HG02938 (cell line): Measurements from ENCODE around the gene GTF2F2.

Source experiments
- ATAC-seq: cut with Tn5 transposase; IDR thresholded peaks from one replicate; pipeline ENCODE4 v1.9.1; 2021; ENCODE audit warnings: mild to moderate bottlenecking, moderate library complexity; ENCODE audit not compliant: unreplicated experiment

GTF2F2 gene

GRCh38 chr13:45209229-45209628 is 88.9 kb downstream of the GTF2F2 start:
- ATAC-seq, result no peak

DNA sequence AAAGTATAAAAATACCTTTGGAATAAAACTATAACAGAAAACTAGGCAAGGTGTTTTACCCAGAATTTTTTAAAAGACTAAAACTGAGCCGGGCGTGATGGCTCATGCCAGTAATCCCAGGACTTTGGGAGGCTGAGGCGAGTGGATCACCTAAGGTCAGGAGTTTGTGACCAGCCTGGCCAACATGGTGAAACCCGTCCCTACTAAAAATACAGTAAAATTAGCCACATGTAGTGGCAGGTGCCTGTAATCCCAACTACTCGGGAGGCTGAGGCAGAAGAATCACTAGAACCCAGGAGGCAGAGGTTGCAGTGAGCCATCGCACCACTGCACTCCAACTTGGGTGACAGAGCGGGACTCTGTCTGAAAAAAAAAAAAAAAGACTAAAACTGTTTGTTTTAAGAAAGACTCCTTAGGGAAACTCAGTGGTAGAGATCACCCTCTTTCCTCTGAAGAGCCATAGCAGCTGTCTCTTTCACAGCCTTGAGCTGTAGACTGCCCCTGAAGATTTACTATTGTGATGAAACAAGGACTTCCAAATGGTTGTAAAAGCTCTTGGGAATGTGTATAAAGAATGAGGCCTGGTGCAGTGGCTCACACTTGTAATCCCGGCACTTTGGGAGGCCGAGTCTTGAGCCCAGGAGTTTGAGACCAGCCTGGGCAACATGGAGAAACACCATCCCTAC is 95.2 kb downstream of the GTF2F2 start:
- ATAC-seq, result no peak

DNA sequence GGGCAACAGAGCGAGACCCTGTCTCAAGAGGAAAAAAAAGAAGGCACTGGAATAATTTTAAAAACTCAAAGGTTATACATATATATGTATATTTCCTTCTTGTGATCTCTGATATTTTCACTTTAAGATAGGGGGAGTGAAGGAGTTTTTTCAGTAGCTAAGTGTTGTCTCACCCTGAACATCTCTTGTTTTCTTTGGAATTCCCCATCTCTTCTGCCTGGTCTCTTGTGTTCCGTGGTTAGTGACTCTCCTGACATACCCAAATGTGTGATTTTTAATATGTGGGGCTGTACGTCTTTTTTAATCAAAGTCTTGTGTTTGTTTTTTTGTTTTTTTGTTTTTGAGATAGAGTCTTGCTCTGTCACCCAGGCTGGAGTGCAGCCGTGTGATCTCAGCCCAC is 95.9 kb downstream of the GTF2F2 start:
- no peak for ATAC-seq

DNA sequence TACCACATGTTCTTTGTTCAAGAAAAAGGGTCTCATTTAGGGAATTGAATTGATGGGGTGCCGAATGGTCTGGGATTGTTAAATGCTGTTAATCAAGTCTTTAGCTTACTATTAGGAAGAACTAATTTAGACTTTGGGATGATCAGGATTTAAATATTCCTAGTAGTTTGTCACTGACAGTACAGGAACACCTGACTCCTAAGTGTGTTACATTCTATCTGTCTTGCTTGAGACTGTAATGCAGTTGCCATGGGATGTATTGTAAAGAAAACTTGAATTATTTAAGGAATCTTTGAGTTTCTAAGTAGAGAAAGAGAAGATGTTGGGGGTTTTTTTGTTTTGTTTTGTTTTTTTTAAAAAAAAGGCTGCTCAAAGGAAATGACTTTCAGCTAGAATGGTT is 98.4 kb downstream of the GTF2F2 start:
- no peak for ATAC-seq

- no peak for ATAC-seq
Measured at GRCh38 chr13:45219123-45219891, 99.0 kb downstream of the GTF2F2 start.

DNA sequence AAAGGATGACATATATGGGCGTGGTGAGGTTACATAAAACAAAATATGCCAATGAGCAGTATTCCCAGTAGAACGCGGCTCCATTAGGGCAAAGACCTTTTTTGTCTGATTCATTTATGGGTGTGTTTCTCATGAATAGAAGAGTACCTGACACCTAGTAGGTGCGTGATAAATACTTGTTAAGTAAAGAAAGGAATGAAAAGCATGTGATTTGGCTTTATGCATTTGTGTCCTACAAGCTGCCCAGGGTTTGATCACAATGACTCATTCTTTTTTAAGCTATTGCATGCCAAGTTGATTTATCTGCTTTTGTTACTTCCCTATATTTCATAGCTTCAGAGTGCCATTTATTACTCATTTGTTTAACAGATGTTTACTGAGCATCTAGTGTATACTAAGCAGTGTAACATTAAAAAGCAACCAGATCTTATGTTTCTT is 99.6 kb downstream of the GTF2F2 start:
- no peak for ATAC-seq

DNA sequence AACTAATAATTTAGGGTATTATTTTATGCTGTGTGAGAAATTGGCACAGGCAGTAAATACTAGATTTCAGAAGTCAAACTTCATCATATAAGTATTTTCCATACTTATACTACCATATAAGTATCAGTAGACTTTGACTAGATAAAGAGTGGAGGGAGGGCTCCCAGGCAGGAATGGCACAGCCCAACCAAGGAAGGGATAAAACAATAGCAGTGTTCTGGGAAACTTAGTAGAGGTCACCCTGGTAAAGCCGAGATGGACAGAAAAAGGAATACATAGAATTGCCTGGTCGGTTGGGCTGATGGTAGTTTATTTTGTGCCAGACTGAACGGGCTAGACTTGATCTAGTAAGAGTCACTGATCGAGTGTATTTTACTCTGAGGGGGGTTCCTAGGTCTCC is 100.1 kb downstream of the GTF2F2 start:
- ATAC-seq, result no peak

DNA sequence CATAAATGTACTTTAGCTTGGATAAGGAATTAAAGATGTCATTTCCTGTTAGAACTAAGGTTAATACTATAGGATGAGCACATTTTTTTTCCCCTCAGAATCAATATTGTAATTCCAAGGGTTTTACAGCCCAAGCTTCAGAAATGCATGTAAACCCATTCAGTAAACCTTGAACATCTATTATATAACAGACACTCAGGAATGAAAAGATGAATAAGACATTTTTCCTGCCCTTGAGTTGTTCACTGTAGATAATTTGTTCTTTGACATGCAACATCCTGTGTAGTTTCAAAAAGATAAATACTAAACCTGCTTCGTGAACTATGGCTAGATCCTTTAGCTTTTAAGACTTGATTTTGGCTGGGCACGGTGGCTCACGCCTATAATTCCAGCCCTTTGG is 102.2 kb downstream of the GTF2F2 start:
- ATAC-seq, result no peak

- no peak for ATAC-seq
Measured at GRCh38 chr13:45222919-45223318, 102.6 kb downstream of the GTF2F2 start.

DNA sequence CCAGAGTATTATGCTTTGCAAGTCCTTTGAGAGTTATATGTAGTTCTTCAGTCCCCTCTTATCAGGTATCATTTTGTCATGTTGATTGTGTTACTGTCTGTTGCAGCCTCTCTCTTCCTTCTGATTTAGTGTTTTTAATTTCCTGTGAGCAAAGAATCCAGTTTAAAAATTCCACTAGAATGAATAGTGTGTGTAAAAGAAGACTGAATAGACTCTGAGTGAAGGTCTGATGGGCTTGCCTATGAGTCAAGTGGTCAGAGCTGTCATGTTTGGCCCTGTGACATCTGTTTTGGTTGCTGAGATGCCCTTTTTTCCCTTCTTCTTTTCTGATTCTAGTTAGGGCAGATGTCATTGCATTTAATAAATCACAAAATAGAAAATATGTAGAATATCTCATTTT is 103.9 kb downstream of the GTF2F2 start:
- no peak for ATAC-seq

DNA sequence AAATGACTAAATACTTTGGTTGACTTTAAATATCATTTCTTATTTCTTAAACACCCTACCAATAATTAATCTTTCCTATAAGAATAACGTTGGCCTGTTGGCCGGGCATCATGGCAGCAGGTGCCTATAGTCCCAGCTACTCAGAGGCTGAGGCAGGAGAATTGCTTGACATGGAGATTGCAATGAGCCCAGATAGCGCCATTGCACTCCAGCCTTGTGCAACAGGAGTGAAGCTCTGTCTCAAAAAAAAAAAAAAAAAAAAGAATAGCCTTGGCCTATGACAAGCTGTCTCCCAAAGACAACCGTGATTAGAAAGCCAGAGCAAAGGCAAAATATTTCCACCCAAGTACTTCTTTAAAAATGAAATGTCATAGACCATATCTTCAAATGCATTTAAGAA is 105.1 kb downstream of the GTF2F2 start:
- no peak for ATAC-seq

DNA sequence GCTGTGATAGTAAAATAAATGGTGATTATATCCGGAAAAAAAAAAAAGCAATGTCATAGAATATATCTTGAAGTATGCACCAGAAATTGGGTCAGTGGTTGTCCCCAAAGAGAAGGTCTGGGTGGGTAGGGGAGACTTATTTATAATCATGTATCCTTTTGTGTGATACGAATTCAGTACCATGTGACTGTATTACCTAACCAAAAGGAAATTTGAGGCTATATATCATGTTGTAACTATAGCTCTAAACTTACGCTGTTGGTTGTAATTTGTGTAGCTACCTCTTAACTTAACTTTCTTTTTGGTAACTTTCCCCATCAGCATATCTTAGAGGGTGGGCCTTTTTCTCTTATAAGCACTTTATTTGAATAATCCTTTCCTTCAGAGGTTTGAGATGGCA is 105.7 kb downstream of the GTF2F2 start:
- ATAC-seq, result no peak

DNA sequence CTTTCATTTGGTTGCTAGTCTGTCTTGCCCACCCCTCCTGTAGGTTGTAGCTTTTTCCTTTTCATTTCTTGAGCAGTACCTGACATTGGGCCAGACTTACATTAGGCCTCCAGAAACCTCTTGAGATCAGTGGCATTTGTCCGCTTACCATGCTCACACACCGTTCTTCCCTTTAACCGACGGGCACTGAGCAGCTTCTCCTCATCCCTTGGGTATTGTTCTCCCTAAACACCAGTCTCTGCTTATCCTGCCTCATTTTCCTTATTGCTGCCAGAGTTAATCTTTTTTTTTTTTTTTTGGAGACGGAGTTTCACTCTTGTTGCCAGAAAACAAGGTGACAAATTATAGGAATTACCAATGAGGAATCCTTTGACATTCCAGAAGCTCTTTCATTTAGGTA is 107.7 kb downstream of the GTF2F2 start:
- ATAC-seq, result no peak

GRCh38 chr13:45229172-45229571 is 108.9 kb downstream of the GTF2F2 start:
- ATAC-seq, result no peak

DNA sequence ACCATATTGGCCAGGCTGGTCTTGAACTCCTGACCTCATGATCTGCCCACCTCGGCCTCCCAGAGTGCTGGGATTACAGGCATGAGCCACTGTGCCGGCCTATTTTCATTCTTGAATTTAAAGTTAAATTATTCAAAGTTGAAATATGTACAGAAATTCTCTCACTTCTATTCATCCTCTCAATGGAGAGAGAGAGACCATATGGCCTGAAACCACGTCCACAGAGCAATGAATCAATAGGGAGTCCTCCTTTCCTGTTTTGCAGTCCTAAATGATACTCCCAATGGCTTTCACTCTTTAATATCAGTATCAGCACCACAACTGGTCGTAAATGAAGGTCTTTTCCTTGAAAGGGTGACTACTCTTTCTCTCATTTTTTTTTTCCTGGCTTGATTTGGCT is 111.0 kb downstream of the GTF2F2 start:
- no peak for ATAC-seq

DNA sequence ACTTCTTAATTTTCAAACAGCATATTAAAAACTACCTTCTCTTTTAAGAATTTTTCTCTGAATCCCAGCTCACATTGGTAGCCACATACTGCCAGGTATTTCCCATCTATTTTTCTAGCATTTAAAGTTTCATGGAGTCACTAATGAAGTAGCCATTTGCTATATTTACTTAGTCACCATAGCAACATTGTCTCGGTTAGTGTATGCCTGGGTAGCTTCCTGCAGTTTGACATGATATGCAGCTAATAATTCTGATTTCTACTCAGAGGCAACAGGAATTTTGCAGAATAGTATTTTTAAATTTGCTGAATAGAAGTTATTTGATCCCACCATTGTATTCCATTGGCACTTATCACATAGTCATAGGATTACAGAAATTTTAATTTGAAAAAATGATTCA is 111.4 kb downstream of the GTF2F2 start:
- no peak for ATAC-seq

DNA sequence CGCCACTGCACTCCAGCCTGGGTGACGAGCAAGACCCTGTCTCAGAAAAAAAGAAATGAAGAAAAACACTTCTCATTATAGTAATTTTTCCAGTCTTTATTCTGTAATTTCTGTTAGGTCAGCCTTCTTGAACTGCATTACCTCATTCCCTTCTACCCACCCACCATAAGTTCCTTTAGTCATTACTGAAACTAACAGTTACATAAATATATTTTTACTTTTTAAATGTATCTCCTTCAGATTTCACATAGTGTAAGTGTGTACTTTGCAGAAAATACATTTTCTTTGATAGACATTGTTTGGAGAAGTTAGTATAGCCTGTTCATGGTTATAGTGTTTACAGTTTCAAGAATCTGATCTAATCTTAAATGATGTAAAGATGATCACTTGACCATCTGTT is 112.3 kb downstream of the GTF2F2 start:
- no peak for ATAC-seq

DNA sequence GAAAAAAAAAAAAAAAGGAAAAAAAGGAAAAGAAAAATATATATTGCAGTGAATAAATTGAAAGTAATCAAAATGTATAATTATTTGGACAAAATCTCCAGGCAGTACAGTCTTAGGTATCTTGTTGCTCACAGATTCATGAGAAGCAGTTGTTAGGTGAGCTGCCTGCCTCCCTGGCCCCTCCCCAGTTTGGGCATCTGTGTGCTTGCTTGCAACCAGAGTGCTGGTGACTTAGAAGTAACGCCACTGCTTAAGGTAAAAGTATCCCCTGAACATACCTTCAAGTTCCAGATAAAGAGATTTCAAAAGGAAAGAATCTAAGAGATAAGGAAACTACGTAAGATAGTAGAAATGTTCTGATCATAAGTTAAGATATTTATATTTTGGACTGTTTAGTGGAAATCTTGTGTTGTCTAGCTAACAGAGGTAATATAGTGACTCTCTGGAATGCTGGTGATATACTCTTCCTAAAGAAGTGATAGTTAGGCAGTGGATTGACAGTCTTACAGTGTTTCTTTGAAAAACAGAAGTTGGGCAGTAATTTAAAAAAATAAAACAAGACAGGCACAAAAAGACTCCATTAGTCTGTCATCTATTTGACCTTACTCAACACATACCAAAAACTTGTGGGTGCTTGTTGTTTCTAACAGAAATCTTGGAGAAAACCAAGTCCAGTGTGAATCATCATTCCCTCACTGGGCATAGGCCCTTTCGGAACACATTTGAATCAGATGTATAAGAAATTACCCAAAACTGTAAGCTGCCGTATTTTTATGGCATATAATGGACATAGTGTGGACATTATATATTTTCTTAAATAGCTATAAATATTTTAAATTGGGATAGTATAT is 118.9 kb downstream of the GTF2F2 start:
- ATAC-seq, result no peak

GRCh38 chr13:45240143-45240542 is 119.8 kb downstream of the GTF2F2 start:
- ATAC-seq, result no peak

DNA sequence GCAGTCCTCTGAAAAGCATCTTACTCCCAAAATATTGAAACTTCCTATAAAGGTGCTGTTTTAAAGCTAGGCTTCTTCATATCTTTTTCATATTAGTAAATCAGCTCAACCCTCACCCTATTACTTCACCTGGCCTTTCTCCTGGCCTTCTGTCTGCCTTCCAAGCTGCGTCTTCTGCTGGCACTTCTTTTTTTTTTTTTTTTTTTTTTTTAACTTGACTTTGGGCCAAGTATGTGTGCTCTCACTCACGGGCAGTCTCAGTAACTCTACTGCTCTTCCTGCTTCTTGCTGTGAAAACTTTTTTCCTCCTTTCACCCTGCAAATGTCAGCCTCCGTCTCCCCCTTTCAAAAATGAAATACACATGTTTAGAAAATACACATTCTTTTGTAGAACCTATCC is 121.8 kb downstream of the GTF2F2 start:
- ATAC-seq, result no peak

GRCh38 chr13:45242524-45242923 is 122.2 kb downstream of the GTF2F2 start:
- ATAC-seq, result no peak

GRCh38 chr13:45243077-45243476 is 122.8 kb downstream of the GTF2F2 start:
- ATAC-seq, result no peak
